Mammary epithelial cell (primary cell): ENCODE results near the gene ZMYM2.

Experiments used
- CTCF ChIP-seq, 2 donors: IDR thresholded peaks in 1 of 2; conservative IDR thresholded peaks in 1 of 2; 2 replicates each; pipeline ENCODE4 v1.5.1; 2011 to 2012; ENCODE audit warnings: inconsistent platforms in 2 of 2, low read length in 2 of 2, mild to moderate bottlenecking in 2 of 2, control low read depth in 1 of 2, low read depth in 1 of 2; ENCODE audit not compliant: insufficient read depth in 1 of 2; ENCODE audit errors: extremely low read depth in 1 of 2
- EZH2 ChIP-seq: IDR thresholded peaks from 2 replicates; pipeline ENCODE4 v1.6.1; 2012; ENCODE audit warnings: low read length, inconsistent platforms, borderline replicate concordance

DNA sequence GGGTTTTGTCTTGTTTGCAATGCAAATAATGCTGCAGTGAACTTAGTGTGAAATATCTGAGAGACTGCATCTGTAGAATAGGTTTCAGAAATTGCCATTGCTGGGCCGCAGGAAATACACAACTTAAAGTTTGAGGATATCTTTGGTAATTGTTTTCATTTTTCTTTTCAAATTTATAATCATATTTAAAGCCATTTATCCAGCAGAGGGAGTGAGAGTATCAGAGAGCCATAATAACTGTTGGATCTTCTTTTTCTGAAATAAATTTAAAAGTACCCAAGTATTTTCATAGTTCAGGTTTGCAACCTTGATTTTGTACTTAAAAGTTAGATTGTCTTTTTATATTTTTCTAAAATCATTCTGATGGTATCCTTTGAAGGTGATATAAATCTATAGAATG lies 99.4 kb downstream of the ZMYM2 start:
- TF ChIP-seq EZH2 (no peak), CTCF (conservative IDR thresholded peaks at IDR 0.05 in 1 of 2, IDR thresholded peaks at IDR 0.05 in 1 of 2; ENCODE audit: extremely low read depth in 1 of 2, insufficient read depth in 1 of 2, low read depth in 1 of 2, low read length in 2 of 2) (no peak)
